Karpas-422 (cell line): ENCODE measurements around the gene PRKN. TPM values are rescaled to one million over a fixed set of nuclear protein-coding genes. Genes with fewer than 3 reads are reported as not detected.

Experiments used
- DNase-seq: peaks from one replicate; pipeline ENCODE4 v3.0.0-alpha.2; 2015
- H2AFZ ChIP-seq: fragments of 200-600 bp; sonication (generic); 2 replicates; pipeline ENCODE4 v1.6.1; 2014; ENCODE audit warnings: antibody characterized with exemption, low read length, mixed read lengths
- H3K27ac ChIP-seq: fragments of 200-600 bp; sonication (generic); 2 replicates; pipeline ENCODE4 v1.5.1; 2014; ENCODE audit warnings: mild to moderate bottlenecking, low read length, moderate library complexity
- H3K27me3 ChIP-seq: fragments of 200-600 bp; sonication (generic); 2 replicates; pipeline ENCODE4 v1.6.1; 2014; ENCODE audit warnings: low read length, mixed read lengths
- H3K36me3 ChIP-seq: fragments of 200-600 bp; sonication (generic); 2 replicates; pipeline ENCODE4 v1.6.1; 2014; ENCODE audit warnings: low read length, mixed read lengths; ENCODE audit not compliant: insufficient read depth
- H3K4me1 ChIP-seq: fragments of 200-600 bp; sonication (generic); 2 replicates; pipeline ENCODE4 v1.6.1; 2014; ENCODE audit warnings: mild to moderate bottlenecking, low read length, mixed read lengths
- H3K4me2 ChIP-seq: fragments of 200-600 bp; sonication (generic); 2 replicates; pipeline ENCODE4 v1.6.1; 2014; ENCODE audit warnings: low read length, low read depth, mild to moderate bottlenecking; ENCODE audit not compliant: poor library complexity, severe bottlenecking
- H3K4me3 ChIP-seq: fragments of 200-600 bp; sonication (generic); 2 replicates; pipeline ENCODE4 v1.5.1; 2014; ENCODE audit warnings: mild to moderate bottlenecking, antibody characterized with exemption, low read length, mixed read lengths
- H3K79me2 ChIP-seq: fragments of 200-600 bp; sonication (generic); 2 replicates; pipeline ENCODE4 v1.6.1; 2014; ENCODE audit warnings: mild to moderate bottlenecking, low read length, mixed read lengths
- H3K9ac ChIP-seq: fragments of 200-600 bp; sonication (generic); 2 replicates; pipeline ENCODE4 v1.6.0; 2014; ENCODE audit warnings: low read length
- H3K9me2 ChIP-seq: fragments of 200-600 bp; sonication (generic), shearing (Covaris generic); replicated peaks from 2 replicates; pipeline ENCODE4 v1.6.0; 2014; ENCODE audit warnings: mild to moderate bottlenecking, low read length, moderate library complexity; ENCODE audit not compliant: insufficient read depth
- H3K9me3 ChIP-seq: fragments of 300-700, 200-600 bp; sonication (generic); 2 replicates; pipeline ENCODE4 v1.6.1; 2014; ENCODE audit warnings: low read length, mixed read lengths
- H4K20me1 ChIP-seq: fragments of 200-600 bp; sonication (generic); 2 replicates; pipeline ENCODE4 v1.6.1; 2014; ENCODE audit warnings: mild to moderate bottlenecking, antibody characterized with exemption, low read length, low read depth; ENCODE audit not compliant: insufficient read depth
- total RNA-seq: library from RNA; depleted of rRNA; stranded (reverse); fragments of >200 nt; shearing (Covaris generic); gene quantifications from 2 replicates; pipeline ENCODE4 v1.2.3, GENCODE V29; 2014; ENCODE audit warnings: low replicate concordance

PRKN gene
- total RNA-seq, 1 experiment from 2014 or later: not detected

DNA sequence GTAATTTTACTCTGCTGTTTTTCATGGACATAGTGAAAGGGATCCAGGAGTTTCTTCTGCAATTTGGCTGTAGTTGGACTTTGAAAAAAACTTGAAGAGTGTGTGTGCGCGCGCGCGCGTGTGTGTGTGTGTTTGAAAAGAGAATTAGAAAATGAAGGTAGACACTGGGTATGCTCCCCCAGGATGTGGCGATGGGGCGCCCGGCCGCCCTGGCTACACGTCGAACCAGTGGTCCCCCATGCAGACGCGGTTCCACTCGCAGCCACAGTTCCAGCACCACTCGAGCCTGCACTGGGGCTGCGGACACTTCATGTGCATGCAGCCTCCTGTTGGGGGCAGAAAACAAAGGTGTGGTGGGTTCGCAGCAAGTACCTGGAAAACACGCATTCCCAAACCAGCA, 1377.7 kb downstream of the PRKN start:
- Histone ChIP-seq H3K9me2 (no peaks in the 10 kb centered on the region), H3K79me2 (no peaks in the 10 kb centered on the region), H3K4me3 (no peak overlapping the region), H2AFZ (no peak overlapping the region), H3K9ac (no peak overlapping the region), H3K27ac (no peak overlapping the region), H4K20me1 (no peaks in the 10 kb centered on the region), H3K4me1 (no peaks in the 10 kb centered on the region), H3K27me3 (no peaks in the 10 kb centered on the region), H3K4me2 (no peak overlapping the region), H3K9me3 (no peaks in the 10 kb centered on the region), H3K36me3 (no peaks in the 10 kb centered on the region)
- DNase-seq: no peak

GRCh38 chr6:161348628-161348994, 1379.0 kb downstream of the PRKN start:
- no peak overlapping the region for H2AFZ ChIP-seq

GRCh38 chr6:161347988-161348627, 1379.5 kb downstream of the PRKN start:
- no peak overlapping the region for H2AFZ ChIP-seq
- no peaks in the 10 kb centered on the region for H3K36me3 ChIP-seq
- H3K27me3 ChIP-seq: no peaks in the 10 kb centered on the region
- no peaks in the 10 kb centered on the region for H4K20me1 ChIP-seq
- no peak overlapping the region for H3K27ac ChIP-seq
- H3K4me3 ChIP-seq: no peak overlapping the region
- no peak overlapping the region for H3K9ac ChIP-seq
- no peaks in the 10 kb centered on the region for H3K4me1 ChIP-seq
- no peak for DNase-seq
- no peaks in the 10 kb centered on the region for H3K9me2 ChIP-seq
- no peak overlapping the region for H3K4me2 ChIP-seq
- no peaks in the 10 kb centered on the region for H3K9me3 ChIP-seq
- no peaks in the 10 kb centered on the region for H3K79me2 ChIP-seq

More at GRCh38 chr6:161348628-161348994, 1379.0 kb downstream of the PRKN start:
- Histone ChIP-seq H3K4me1 (no peaks in the 10 kb centered on the region), H3K9ac (no peak overlapping the region), H3K79me2 (no peaks in the 10 kb centered on the region), H3K4me2 (no peak overlapping the region), H3K9me2 (no peaks in the 10 kb centered on the region), H3K27ac (no peak overlapping the region), H3K27me3 (no peaks in the 10 kb centered on the region), H3K36me3 (no peaks in the 10 kb centered on the region), H3K9me3 (no peaks in the 10 kb centered on the region), H4K20me1 (no peaks in the 10 kb centered on the region), H3K4me3 (no peak overlapping the region)
- no peak for DNase-seq

GRCh38 chr6:161347125-161347524, 1380.4 kb downstream of the PRKN start:
- Histone ChIP-seq H3K4me1 (no peaks in the 10 kb centered on the region), H3K79me2 (no peaks in the 10 kb centered on the region), H3K9ac (no peak overlapping the region), H3K27ac (no peak overlapping the region), H3K36me3 (no peaks in the 10 kb centered on the region), H3K27me3 (no peaks in the 10 kb centered on the region), H4K20me1 (no peaks in the 10 kb centered on the region), H3K4me3 (no peak overlapping the region), H3K4me2 (no peak overlapping the region), H3K9me3 (no peaks in the 10 kb centered on the region), H2AFZ (no peak overlapping the region), H3K9me2 (no peaks in the 10 kb centered on the region)
- no peak for DNase-seq

- Histone ChIP-seq H3K9me2 (no peaks in the 10 kb centered on the region), H3K27ac (no peak overlapping the region), H3K4me1 (no peaks in the 10 kb centered on the region), H3K9me3 (no peaks in the 10 kb centered on the region), H3K4me2 (no peak overlapping the region), H3K4me3 (no peak overlapping the region), H3K27me3 (no peaks in the 10 kb centered on the region), H4K20me1 (no peaks in the 10 kb centered on the region), H3K9ac (no peak overlapping the region), H3K36me3 (no peaks in the 10 kb centered on the region), H2AFZ (no peak overlapping the region), H3K79me2 (no peaks in the 10 kb centered on the region)
- no peak for DNase-seq
Measured at GRCh38 chr6:161346717-161347116, 1380.8 kb downstream of the PRKN start.

GRCh38 chr6:161344626-161345025, 1382.9 kb downstream of the PRKN start:
- Histone ChIP-seq H3K4me2 (no peak overlapping the region), H3K9ac (no peak overlapping the region), H3K4me1 (no peaks in the 10 kb centered on the region), H3K9me3 (no peaks in the 10 kb centered on the region), H4K20me1 (no peaks in the 10 kb centered on the region), H3K27me3 (no peaks in the 10 kb centered on the region), H3K9me2 (no peaks in the 10 kb centered on the region), H3K79me2 (no peaks in the 10 kb centered on the region), H3K27ac (no peak overlapping the region), H3K4me3 (no peak overlapping the region), H2AFZ (no peak overlapping the region), H3K36me3 (no peaks in the 10 kb centered on the region)
- DNase-seq: no peak

- no peaks in the 10 kb centered on the region for H3K27me3 ChIP-seq
Measured at GRCh38 chr6:161342039-161342438, 1385.5 kb downstream of the PRKN start.

GRCh38 chr6:161341638-161342037, 1385.9 kb downstream of the PRKN start:
- DNase-seq: no peak
- no peak overlapping the region for H2AFZ ChIP-seq
- no peaks in the 10 kb centered on the region for H3K36me3 ChIP-seq
- no peaks in the 10 kb centered on the region for H3K79me2 ChIP-seq
- no peaks in the 10 kb centered on the region for H3K9me2 ChIP-seq
- H3K27me3 ChIP-seq: no peaks in the 10 kb centered on the region
- H3K4me1 ChIP-seq: no peaks in the 10 kb centered on the region
- no peak overlapping the region for H3K4me3 ChIP-seq
- H3K27ac ChIP-seq: no peak overlapping the region
- no peak overlapping the region for H3K4me2 ChIP-seq
- H3K9me3 ChIP-seq: no peaks in the 10 kb centered on the region
- no peak overlapping the region for H3K9ac ChIP-seq
- H4K20me1 ChIP-seq: no peaks in the 10 kb centered on the region

More at GRCh38 chr6:161342039-161342438, 1385.5 kb downstream of the PRKN start:
- Histone ChIP-seq H3K4me2 (no peak overlapping the region), H4K20me1 (no peaks in the 10 kb centered on the region), H3K79me2 (no peaks in the 10 kb centered on the region), H3K36me3 (no peaks in the 10 kb centered on the region), H3K4me3 (no peak overlapping the region), H3K9me3 (no peaks in the 10 kb centered on the region), H3K27ac (no peak overlapping the region), H3K9ac (no peak overlapping the region), H2AFZ (no peak overlapping the region), H3K9me2 (no peaks in the 10 kb centered on the region), H3K4me1 (no peaks in the 10 kb centered on the region)
- DNase-seq: no peak
